Iris pigment epithelial cell (primary cell): Measurements from ENCODE around the gene TBX1.
"Not testable (repeated sequence)": the region's sequence is repeated elsewhere in the genome, so short reads cannot be mapped to it uniquely, and the experiment has no call there.

Experiments used
- DNase-seq: peaks from one replicate; pipeline ENCODE4 v3.0.0-alpha.2; 2011; ENCODE audit warnings: low read depth

The TBX1 gene

GRCh38 chr22:19784384-19785175 lies 24.0 kb downstream of the TBX1 start:
- DNase-seq = no peak

GRCh38 chr22:19785461-19786263 lies 25.1 kb downstream of the TBX1 start:
- DNase-seq = no peak

GRCh38 chr22:19786264-19786585 lies 25.6 kb downstream of the TBX1 start:
- no peak for DNase-seq

GRCh38 chr22:19786959-19787848 lies 26.6 kb downstream of the TBX1 start:
- no peak for DNase-seq

GRCh38 chr22:19787849-19788141 lies 27.2 kb downstream of the TBX1 start:
- no peak for DNase-seq

GRCh38 chr22:19788661-19789225 lies 28.2 kb downstream of the TBX1 start:
- no peak for DNase-seq

GRCh38 chr22:19789406-19789805 lies 28.8 kb downstream of the TBX1 start:
- DNase-seq = no peak

GRCh38 chr22:19789828-19790227 lies 29.2 kb downstream of the TBX1 start:
- DNase-seq = no peak

GRCh38 chr22:19791243-19791642 lies 30.7 kb downstream of the TBX1 start:
- no peak for DNase-seq

GRCh38 chr22:19791894-19792293 lies 31.3 kb downstream of the TBX1 start:
- DNase-seq = no peak

- DNase-seq = not testable (repeated sequence)
These were observed 31.9 kb downstream of the TBX1 start for GRCh38 chr22:19792383-19792896.

- no peak for DNase-seq
These were observed 32.6 kb downstream of the TBX1 start for GRCh38 chr22:19793161-19793560.

- DNase-seq = no peak
These were observed 33.2 kb downstream of the TBX1 start for GRCh38 chr22:19793661-19794310.

GRCh38 chr22:19795617-19796008 lies 35.0 kb downstream of the TBX1 start:
- DNase-seq = peak; percentile 13

- DNase-seq = no peak
These were observed 35.6 kb downstream of the TBX1 start for GRCh38 chr22:19796160-19796559.

GRCh38 chr22:19797086-19798002 lies 36.8 kb downstream of the TBX1 start:
- no peak for DNase-seq

GRCh38 chr22:19798003-19798665 lies 37.6 kb downstream of the TBX1 start:
- DNase-seq = no peak

GRCh38 chr22:19798891-19799293 lies 38.3 kb downstream of the TBX1 start:
- no peak for DNase-seq

GRCh38 chr22:19799322-19800190 lies 39.0 kb downstream of the TBX1 start:
- DNase-seq = peak; percentile 90
